Right lobe of liver (tissue), 6 donors: ENCODE measurements around the gene ART4. TPM values are rescaled to one million over a fixed set of nuclear protein-coding genes. Genes with fewer than 3 reads are reported as not detected.
A peak's percentile ranks its signal among the peaks of the same experiment; 100 is the strongest.

Experiments
- ATAC-seq, 4 donors: fragments of 200-7000 bp; cut with Tn5 transposase; one replicate each; pipeline ENCODE4 v1.9.1; 2020; ENCODE audit warnings: mild to moderate bottlenecking in 4 of 4, moderate library complexity in 4 of 4
- DNase-seq, 3 donors: peaks; one replicate each; pipeline ENCODE4 v3.0.0-alpha.2; 2020
- H3K27ac ChIP-seq, 3 donors: fragments of 200-600 bp; one replicate each; pipeline ENCODE4 v1.8.0; 2022
- H3K27me3 ChIP-seq, 2 donors: fragments of 200-600 bp; one replicate each; pipeline ENCODE4 v1.8.0; 2022
- H3K36me3 ChIP-seq, 4 donors: fragments of 200-600 bp; sonication (generic) in 1 of 4; one replicate each; pipeline versions ENCODE4 v1.5.1 to v1.8.0; 2017 to 2022; ENCODE audit warnings: control low read depth in 1 of 4
- H3K4me1 ChIP-seq, 4 donors: fragments of 200-600 bp; sonication (generic) in 1 of 4; one replicate each; pipeline versions ENCODE4 v1.5.1 to v1.8.0; 2017 to 2022; ENCODE audit warnings: control low read depth in 1 of 4
- H3K4me3 ChIP-seq, 3 donors: fragments of 200-600 bp; one replicate each; pipeline ENCODE4 v1.8.0; 2022
- H3K9me3 ChIP-seq, 4 donors: fragments of 200-600 bp; sonication (generic) in 1 of 4; one replicate each; pipeline versions ENCODE4 v1.5.1 to v1.8.0; 2017 to 2022; ENCODE audit warnings: control low read depth in 1 of 4
- POLR2A ChIP-seq: fragments of 450-650 bp; IDR thresholded peaks from one replicate; pipeline ENCODE4 v1.6.1; 2017; ENCODE audit warnings: antibody characterized with exemption, mild to moderate bottlenecking
- WGBS: methylation state at CpG from one replicate; pipeline ENCODE4 v1.1.6; 2018; ENCODE audit warnings: low coverage, low lambda C conversion rate; ENCODE audit not compliant: insufficient coverage; ENCODE audit errors: missing lambda C conversion rate; 5-methylcytosine and 5-hydroxymethylcytosine counted together
- intact Hi-C, 2 donors: fragments of 100-400 bp; cut with DNase I; formaldehyde crosslinking; loops; one replicate each; pipeline versions ENCODE4 v1.11.2 to v1.14.1; 2022
- total RNA-seq, 6 experiments: library from RNA; depleted of rRNA in 2 of 6; stranded (reverse); fragments of >200 nt in 2 of 6; fragmentation: NEBNext Ultra II Directional in 3 of 6; extraction: Animal tissue kit (Norgen Biotek cat#: 25700) in 3 of 6; gene quantifications; one replicate each; pipeline versions ENCODE4 v1.1.0 to v1.2.4, GENCODE V29; 2016 to 2023
- TF ChIP-seq, protein P1 (sequence below), 4 donors: fragments of 200-600 bp in 3 of 4; fragments of 450-650 bp in 1 of 4; IDR thresholded peaks; one replicate each; pipeline versions ENCODE4 v1.5.1 to v1.8.0; 2016 to 2022; ENCODE audit warnings: antibody characterized with exemption in 4 of 4, mild to moderate bottlenecking in 2 of 4
- donor health status: DM: no; HTN: yes; CAD: no.
- donor health status: DM: no; HTN: no; CAD: no.
- donor health status: DM: no; HTN: no; CAD: no.
- donor health status: DM: no; HTN: yes; CAD: no.
- donor health status: DM: no; HTN: yes; CAD: no.

Gene ART4
- total RNA-seq, 6 experiments from 2014 or later: 19.6 to 43.5 (median 25.1) TPM

DNA sequence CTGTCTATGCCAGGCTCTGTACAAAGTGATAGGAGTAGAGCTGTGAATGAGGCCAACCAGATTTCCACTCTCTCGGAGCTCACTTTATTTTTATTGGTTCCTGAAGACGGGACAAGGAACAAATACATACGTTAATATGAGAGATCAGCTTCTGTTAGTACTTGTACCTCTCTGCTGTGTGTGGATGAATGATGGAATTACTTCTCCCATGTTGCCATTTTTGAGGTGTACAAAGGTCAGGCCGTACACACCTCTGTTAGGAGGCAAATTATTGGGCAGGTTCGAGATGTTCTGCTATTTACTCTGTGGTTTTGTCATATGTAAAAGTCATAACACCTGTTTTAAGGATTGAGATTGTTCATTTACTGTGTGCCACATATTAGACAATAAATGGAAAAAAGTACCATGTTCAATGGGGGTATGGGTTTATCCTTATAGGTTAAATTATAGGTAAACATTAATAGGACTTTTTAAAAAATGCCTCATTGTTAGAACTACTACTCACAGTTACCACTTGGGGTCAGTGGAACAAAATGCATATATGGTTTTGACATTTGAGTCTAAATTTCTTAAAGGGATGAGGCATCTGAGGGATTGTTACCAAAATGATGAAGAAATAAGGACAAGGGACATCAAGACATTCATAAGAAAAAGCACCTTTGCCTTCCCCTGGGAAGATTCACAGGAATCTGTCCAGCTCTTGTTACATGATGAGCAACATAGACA is 66.9 kb downstream of the ART4 start:
- WGBS: 50% methylated on average over 5 of the region's 5 CpGs
- H3K27me3 ChIP-seq: no peaks in the 10 kb centered on the region
- DNase-seq (no peak), ATAC-seq (no peak)
- no peak for TF ChIP-seq POLR2A
- TF ChIP-seq, protein P1, sequence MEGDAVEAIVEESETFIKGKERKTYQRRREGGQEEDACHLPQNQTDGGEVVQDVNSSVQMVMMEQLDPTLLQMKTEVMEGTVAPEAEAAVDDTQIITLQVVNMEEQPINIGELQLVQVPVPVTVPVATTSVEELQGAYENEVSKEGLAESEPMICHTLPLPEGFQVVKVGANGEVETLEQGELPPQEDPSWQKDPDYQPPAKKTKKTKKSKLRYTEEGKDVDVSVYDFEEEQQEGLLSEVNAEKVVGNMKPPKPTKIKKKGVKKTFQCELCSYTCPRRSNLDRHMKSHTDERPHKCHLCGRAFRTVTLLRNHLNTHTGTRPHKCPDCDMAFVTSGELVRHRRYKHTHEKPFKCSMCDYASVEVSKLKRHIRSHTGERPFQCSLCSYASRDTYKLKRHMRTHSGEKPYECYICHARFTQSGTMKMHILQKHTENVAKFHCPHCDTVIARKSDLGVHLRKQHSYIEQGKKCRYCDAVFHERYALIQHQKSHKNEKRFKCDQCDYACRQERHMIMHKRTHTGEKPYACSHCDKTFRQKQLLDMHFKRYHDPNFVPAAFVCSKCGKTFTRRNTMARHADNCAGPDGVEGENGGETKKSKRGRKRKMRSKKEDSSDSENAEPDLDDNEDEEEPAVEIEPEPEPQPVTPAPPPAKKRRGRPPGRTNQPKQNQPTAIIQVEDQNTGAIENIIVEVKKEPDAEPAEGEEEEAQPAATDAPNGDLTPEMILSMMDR (IDR thresholded peaks at IDR 0.05): peak in 2 of 4 donors; percentile 7 to 12
- intact Hi-C loops: no loop called here
- peaks cover 0 to 22% (median 2%) of the 10 kb centered on the region in 4 donors for H3K4me1 ChIP-seq
- H3K9me3 ChIP-seq: no peaks in the 10 kb centered on the region
- H3K36me3 ChIP-seq: no peaks in the 10 kb centered on the region
- no peak overlapping the region for H3K27ac ChIP-seq
- no peak overlapping the region for H3K4me3 ChIP-seq

DNA sequence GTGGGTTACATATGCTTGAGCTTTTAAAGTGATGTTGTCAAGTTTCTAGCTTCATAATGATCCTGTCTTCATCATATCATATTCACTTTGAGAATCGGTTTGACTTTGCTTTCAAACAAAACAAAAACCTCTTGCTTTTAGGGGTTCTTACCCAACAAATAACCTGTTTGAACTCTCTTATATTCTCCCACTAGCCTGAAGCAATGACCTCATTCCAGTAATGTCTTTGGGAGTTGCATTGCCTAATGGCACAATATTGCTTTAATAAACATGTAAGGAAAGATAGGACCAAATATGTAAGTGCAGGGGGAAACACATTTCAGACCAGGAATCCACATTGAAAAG is 67.7 kb downstream of the ART4 start:
- Histone ChIP-seq H3K27ac (peak overlapping the region; percentile 83 to 94 (median 84)), H3K4me3 (peak overlapping the region; percentile 63 to 72 (median 67)), H3K36me3 (no peaks in the 10 kb centered on the region), H3K4me1 (peaks cover 0 to 25% (median 2%) of the 10 kb centered on the region in 4 donors), H3K27me3 (no peaks in the 10 kb centered on the region), H3K9me3 (no peaks in the 10 kb centered on the region)
- ATAC-seq: no peak
- DNase-seq: no peak
- 8% methylated on average over 1 of the region's 1 CpG for WGBS
- intact Hi-C loops: no loop called here
- TF ChIP-seq POLR2A: no peak
- TF ChIP-seq, protein P1 (IDR thresholded peaks at IDR 0.05): no peak

Other genes starting within 250 kb of the ART4 start
- gene GUCY2C, start 146.9 kb downstream of the ART4 start, total RNA-seq: under 1 TPM in 1 of 6 experiments, not detected in 5; 0.10 TPM
- 10 to 100 TPM in 4 of 6 experiments, 1 to 10 TPM in 2; 8.6 to 24.9 (median 16.9) TPM for gene WBP11, start 40.0 kb downstream of the ART4 start, total RNA-seq
- under 1 TPM; 0.37 to 0.91 (median 0.74) TPM for gene C12orf60, start 39.9 kb downstream of the ART4 start, total RNA-seq
- gene SMCO3, start 29.3 kb downstream of the ART4 start, total RNA-seq: under 1 TPM in 5 of 6 experiments, not detected in 1; 0.24 to 0.68 (median 0.40) TPM
- 10 to 100 TPM in 2 of 6 experiments, 1 to 10 TPM in 4; 4.7 to 15.1 (median 7.1) TPM for gene MGP, start 42.3 kb upstream of the ART4 start, total RNA-seq
- 1 to 10 TPM in 1 of 6 experiments, under 1 TPM in 3, not detected in 2; 0.26 to 1.0 (median 0.39) TPM for gene ERP27, start 95.0 kb upstream of the ART4 start, total RNA-seq
- gene ARHGDIB, start 118.1 kb upstream of the ART4 start, total RNA-seq: 10 to 100 TPM; 17.2 to 58.1 (median 31.9) TPM
- gene PDE6H, start 129.5 kb upstream of the ART4 start, total RNA-seq: not detected